ENCODE results near the gene CCDC92. TPM values are rescaled to one million over a fixed set of nuclear protein-coding genes. Genes with fewer than 3 reads are reported as not detected.
A peak's percentile ranks its signal among the peaks of the same experiment; 100 is the strongest.

Gene CCDC92
- total RNA-seq, 1 donor from 2014 or later: 21.2 TPM

DNA sequence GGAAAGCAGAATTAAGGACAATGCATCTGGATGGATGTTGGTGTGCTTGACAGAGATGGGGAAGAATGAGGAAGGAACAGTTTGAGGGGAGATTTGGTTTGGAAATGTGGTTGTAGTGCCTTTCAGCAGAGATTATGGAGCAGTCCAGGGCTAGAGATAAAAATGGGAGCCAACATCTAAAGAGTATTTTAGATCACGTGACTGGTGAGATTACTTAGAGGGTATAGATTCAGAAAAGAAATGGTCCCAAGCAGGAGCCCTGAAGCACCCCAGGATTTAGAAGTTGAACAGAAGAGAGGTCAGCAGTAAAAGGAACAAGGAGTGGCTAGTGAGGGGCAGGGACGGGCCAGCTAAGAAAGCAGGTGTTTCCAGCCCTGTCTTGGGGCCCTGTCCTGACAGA lies 30.0 kb upstream of the CCDC92 start:
- ATAC-seq (no peak), DNase-seq (ENCODE audit: low spot score) (no peak)

DNA sequence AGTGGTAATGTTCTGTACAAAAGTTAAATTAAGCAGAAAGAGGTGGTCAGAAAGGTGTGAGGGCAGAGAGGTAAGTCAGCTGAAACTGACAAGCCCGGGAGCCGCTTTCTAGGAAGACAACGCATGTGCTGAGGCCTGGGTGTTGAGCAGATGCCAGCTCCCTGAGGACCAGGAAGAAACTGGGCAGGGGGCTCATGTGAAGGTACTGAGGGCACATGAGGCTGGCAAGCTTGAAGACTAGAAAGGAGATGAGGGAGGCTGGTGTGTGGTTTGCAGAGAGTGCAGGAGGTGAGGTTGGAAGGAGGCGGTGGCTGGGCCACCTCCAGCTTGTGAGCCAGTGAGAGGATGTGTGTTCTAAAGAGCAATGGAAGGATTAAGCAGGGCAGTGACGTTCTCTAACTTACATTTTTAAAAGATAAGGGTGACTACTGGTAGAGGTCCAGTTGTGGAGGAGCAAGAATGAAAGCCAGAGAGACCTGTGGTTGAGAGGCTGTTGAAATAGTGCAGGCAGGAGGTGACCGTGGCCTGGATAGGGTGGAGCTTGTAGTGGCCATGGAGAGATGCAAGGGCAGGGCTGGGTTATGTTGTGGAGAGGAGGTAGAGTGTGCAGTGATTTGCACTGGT lies 29.5 kb upstream of the CCDC92 start:
- peak; percentile 11 for ATAC-seq
- DNase-seq (ENCODE audit: low spot score): no peak

DNA sequence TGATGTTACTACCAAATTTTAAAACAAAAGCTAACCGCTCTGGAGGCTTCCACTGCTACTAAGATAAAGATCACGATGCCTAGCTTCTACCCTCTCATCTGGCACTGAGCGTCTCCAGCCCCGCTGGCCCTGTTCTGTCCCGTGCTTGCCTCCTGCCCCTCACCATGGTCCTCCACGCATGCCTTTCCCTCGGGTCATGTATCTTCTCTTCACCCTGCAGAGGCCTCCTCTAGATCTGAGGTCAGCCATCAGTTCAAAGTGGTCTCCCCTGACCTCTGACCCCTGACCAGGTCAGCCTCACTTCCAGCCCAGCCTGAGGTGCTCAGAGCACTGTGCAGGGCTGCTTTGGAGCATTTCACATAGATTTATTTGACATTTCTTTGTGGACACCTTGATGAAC lies 28.7 kb upstream of the CCDC92 start:
- no peak for ATAC-seq

DNA sequence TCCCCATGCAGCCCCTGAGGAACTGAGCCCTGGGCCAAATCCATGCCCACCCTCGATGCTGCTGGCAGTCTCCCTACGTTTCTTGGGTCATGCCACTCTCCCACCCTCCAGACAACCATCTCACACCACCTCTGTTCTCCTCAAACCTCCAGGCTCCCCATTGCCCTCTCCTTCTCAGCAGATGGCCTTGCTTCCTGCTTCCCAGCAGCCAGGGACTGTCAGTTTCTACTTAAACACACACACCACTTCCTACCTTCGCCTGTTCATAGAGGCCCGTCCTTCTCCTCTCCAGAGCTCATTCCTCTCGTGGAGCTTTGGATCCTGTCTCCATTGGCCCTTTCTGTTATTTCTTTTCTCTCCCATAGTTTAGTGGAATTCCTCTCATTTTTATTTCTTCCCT lies 27.5 kb upstream of the CCDC92 start:
- DNase-seq (ENCODE audit: low spot score): no peak
- ATAC-seq: no peak

More for the DNA sequence above, 28.7 kb upstream of the CCDC92 start:
- DNase-seq (ENCODE audit: low spot score): no peak

DNA sequence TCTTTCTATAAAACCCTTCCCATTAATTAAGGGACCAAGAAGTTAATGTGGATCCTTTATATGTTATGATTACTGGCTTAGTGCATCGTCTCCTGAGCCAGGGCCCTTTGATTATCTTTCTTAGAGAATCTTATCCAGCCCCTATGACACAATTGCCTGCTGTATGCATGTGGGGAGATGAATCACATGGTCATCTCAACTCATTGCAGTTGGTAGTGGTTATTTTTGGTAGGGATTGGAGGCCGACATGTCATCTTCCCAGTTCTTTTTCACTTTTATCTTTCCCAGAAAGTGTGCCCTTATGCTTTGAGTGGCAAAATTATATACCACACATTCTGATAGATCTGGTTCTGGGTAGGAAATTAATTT lies 26.3 kb upstream of the CCDC92 start:
- no peak for ATAC-seq
- no peak for DNase-seq (ENCODE audit: low spot score)

DNA sequence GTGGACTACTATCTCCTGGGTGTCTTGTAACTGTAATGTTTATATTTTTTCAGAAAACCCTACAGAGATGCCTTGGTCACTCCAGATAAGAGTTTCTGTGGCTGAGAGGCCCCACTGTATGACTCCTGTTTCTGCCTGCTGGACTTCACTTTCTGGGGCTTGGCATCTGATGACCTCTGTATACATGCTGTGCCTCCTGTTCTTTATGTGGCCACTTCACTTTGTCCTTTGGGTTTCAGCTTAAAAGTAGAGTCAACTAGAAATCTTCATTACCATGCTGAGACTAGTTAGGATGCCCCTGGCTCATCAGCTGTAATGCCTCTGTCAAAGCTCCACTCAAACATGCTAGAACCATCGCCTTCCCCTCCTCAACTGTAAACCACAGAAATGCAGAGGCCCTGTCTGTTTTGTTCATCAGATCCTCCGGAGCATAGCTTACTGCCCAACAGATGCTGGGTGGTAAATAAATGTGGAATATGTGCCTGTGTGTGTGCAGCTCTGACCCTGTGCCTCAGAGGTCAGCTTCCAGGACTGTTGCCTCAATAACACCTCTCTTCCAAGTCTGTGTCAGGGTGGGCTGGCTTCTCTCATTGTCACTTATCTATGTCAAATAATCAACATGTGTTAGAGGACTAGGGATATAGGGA lies 25.8 kb upstream of the CCDC92 start:
- DNase-seq (ENCODE audit: low spot score) (no peak), ATAC-seq (no peak)

DNA sequence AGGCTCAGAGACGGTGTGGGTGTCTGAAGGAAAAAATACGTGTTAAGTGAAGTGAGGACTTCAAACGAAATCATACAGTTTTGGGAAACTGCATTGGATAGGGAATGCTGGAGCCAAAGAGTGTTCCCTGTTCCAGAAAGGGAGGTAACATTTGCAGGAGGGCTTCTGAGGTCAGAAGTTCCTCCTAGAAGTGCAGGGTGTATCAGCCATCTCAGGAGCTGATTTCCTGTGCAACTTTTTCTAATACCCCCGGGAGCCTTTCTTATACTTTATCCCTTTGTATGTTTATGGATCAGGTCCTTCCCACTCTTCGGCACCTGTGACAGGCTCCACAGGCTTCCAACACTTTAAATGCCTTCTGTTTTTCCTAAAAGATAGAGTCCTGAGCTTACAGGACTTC lies 25.3 kb upstream of the CCDC92 start:
- DNase-seq (ENCODE audit: low spot score): no peak
- no peak for ATAC-seq

DNA sequence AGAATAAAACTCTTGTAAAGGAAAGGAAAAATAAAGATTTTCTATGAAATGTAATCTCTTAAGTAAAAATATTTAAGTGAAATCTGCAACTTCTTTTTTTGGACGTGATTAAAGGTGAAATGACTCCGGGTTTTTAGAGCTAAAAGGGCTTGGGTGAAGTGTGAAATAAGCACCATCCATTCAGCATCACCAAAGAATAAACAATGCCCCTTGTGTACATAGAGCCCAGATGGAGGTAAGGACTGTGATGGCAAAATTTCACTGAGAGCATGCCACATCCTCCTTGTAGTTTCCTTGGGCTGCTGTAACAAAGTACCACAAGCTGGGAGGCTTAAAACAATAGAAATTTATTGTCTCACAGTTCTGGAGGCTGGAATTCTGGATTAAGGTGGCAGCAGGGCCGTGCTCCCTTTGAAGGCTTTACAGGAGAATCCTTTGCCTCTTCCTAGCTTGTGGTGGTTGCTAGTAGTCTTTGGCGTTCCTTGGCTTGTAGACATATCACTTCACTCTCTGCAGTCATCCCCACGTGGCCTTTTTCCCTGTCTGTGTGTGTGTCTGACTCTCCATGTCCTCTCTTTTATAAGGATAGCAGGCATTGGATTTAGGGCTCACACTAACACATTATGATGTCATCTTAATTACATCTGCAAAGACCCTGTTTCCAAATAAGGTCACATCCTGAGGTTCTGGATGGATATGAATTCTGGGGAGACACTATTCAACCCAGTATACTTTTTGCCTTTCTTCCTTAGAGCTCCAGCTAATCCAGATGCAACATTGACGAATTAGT lies 24.6 kb upstream of the CCDC92 start:
- no peak for ATAC-seq
- DNase-seq (ENCODE audit: low spot score): no peak

DNA sequence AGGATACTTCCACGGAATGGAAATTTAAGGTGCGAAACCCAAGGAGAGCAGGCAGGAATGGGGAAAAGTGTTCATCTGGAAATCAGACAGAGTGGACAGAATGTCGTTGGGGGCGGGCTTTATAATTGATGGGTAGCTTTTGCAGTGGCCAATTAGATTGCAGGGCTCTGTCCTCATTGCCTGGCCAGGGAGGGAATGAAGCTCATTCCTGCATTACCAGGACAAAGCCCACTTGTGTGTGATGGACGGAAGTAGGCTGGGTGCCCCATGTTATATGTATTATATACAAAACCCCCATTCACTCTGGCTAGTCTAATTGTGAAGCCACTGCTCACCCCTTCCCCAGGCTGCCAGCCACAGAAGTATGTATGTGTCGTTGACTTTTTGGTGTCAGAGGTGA lies 23.9 kb upstream of the CCDC92 start:
- DNase-seq (ENCODE audit: low spot score): no peak
- ATAC-seq: no peak

DNA sequence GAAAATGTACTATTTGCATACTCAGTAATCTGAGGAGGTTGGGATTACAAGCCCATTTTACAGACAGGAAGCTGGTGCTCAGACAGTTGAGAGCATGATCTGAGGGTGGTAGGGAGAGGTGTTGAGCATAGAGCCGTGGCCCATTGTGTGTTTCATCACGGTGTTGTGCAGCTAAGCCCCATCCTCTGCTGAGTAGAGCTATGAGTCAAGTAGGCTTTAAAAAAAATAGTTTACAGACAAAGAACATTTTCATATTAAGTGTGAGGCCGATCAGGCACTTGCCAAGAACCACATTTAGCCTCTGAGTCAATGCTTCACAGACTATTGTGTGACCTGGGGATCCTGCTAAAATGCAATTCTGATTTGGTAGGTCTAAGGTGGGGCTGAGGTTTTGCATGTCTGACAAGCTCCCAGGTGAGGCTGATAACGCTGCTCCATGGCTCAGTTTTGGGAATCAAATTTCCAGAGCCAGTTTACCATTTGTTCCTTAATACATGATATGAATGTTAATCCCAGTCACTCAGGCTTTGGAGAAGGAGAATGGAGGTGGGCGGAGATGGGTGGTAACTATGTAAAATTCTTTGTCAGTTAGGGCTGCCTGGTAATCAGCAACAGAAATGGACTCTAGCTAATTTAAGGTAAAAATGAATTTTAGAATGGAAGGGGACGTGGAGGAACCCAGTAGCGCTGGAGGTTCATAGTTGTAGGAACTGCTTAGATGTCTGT lies 22.6 kb upstream of the CCDC92 start:
- ATAC-seq (no peak), DNase-seq (ENCODE audit: low spot score) (no peak)

DNA sequence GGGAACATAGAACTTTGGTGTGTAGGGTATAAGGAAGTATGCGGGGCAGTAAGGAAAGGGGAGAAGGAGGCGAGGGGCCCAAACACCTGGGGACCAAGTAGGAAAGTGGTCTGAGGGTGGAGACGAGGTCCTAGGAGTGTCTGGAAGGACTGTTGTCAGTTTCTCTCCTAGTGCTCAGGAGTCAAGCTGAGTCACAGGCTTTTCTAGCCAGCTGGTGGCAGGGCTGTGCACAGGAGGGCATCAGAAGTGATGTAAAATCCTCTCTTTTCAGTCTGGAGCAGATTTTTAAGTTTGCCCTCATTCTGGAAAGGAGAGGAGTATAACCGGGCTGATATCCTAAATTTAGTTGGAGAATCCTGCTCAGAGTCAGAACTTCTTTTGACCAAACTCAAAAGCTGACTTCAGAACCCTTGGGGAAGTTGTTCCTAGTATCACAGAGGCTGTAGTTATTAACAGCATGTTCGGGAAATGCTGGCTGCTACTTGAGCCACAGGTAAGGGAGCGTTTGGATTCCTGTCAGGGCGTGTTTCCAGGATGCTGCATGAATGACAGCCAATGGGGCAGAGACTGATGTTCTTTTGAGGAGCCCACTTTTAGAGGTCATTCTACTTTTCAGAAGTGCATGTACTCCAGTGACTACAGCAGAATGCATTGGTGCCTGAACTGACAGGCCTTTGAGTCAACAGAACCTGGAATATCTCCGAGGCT lies 19.6 kb upstream of the CCDC92 start:
- DNase-seq (ENCODE audit: low spot score) (no peak), ATAC-seq (no peak)

DNA sequence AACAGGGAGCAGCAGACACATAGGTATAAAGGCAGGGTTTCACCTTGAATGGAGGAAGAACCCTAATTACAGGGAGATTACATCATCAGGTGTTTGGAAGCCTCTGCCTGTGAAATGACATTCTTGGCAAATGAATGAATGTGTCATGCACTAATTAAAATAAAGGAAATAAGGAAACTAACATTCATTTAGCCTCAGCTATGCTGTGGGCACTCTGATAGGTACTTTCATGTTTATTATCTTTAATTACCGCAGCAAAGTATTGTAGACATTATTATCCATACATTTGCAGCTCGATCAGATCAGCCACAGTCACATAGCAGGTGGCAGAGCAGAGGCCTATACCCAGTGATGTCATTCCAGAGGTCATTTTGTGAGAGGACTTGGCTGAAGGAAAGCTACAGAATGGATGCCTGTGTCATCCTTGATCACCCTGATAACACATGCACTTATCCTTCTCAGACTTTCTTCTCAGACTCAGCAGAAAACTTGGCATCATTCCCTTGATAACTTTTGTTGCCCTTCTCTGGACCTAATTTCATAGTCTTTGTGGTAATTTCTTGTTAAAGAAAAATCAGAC lies 18.8 kb upstream of the CCDC92 start:
- DNase-seq (ENCODE audit: low spot score) (no peak), ATAC-seq (no peak)

DNA sequence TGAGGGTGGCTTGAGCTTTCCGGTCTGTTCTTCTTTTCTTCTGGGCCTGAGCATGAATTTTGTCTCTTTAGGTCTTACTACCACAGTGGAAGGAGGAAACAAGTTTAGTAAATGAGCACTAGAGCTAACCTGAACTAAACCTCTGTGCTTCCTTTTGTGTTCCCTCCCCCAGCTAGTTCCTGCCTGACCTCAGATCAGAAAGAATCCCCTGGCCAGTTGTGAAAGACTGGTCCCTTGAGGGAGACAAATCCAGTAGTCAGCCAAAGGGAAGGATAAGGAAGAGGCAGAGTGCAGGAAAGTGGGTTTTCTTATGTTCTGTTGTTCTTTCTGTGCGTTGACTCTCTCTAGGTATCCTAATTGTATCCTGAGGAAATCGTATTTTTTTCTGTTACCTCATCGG lies 17.9 kb upstream of the CCDC92 start:
- no peak for DNase-seq (ENCODE audit: low spot score)
- peak; percentile 13 for ATAC-seq

DNA sequence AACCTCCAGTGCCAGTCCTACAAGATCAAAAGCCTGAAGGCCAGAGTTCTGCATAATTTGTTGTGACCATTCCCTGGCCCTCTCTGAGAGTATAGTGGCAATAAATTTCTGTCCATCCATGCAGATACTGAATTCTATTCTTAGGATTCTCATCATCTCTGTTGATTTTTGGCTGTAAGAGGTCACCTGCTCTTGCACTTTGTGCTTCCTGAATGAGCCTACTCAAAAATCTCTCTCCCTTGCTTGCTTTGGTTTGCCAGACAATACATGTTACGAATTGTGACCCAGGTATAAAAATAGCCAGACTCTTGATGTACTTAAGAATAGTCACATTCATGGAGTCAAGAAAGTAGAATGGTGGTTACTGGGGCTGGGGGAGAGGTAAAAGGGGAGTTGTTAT lies 17.1 kb upstream of the CCDC92 start:
- peak; percentile 59 for ATAC-seq

DNA sequence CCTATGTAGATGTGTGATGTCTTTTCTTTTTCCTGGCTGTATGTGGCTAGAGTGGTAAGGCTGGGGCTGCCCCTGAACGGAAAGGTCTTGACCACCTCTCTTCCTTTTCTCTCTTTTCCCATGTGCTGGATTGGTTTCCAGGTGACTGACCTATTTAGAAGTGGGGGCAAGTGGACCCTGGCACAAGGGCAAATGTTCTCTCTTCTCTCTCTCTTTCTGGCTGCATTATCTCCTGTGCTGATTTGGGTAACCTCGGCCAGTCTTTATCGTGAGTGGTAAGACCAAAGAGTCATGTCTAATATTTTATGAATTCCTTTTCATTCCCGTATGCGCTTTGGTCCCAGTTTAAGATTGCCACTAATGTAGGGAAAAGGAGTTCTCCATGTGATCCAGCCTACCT lies 16.5 kb upstream of the CCDC92 start:
- ATAC-seq: peak; percentile 66

More for the DNA sequence above, 17.1 kb upstream of the CCDC92 start:
- DNase-seq (ENCODE audit: low spot score): no peak

DNA sequence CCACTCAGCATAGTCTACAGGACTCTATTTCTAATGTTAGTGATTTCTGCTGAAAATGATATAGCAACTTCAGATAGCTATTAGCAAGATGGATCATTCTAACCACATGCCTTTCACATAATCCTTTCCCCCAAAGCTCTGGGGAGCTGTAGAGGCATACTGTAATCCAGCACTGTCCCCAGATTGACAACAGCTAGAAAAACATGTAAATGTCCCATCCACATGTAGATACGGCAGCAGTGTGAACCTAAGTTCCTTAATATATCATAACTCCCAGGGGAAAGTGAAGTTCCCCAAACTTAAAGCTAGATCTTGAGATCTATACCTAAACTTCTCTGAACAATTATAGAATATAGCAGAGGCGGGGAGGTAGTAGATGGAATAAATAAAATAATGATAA lies 14.4 kb upstream of the CCDC92 start:
- ATAC-seq (no peak), DNase-seq (ENCODE audit: low spot score) (no peak)

More for the DNA sequence above, 16.5 kb upstream of the CCDC92 start:
- no peak for DNase-seq (ENCODE audit: low spot score)

DNA sequence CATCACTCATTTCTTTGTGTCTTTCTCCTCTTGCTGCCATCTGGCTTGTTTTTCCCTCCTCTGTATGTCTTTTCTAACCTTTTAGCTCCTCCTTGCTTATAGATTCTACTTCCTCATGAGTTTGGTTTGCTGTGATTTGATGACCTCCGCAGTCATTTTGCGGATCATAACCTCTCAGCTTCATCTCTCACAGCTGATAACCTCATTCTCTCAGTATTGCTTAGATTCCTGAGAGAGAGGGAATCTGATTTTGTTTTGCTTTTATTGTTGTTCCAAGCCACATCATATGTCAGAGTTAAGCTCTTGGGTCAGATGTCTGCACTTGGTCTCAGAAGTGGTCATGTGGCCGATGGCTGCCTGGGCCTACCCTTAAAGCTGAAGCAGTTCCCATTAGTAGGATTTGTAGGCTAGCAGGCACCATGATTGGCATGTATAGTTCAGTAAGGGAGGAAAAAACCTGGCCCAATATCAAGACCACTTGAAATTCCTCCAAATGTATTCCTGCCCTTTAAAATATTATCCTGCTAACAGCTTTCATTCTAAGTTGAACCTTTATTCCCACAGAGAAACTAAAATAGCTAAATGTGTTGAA lies 13.8 kb upstream of the CCDC92 start:
- ATAC-seq: no peak

DNA sequence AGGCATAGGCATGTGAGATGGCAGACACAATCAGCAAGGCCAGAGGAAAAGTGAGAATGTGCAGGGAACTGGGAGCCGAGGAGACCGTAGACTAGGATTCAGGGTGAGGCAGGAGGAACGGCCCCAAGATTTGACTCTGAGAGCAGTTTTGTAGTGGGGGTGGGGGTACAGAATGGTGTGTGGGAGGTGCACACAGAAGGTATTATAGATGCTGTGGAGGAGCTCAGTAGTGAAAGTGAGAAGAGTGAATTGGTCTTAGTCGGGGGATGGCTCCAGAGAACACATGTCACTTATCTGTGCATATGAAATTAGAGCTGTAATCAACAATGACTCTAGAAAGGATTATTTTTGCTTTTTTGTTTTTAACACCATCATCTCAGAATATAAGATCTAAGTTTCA lies 12.3 kb upstream of the CCDC92 start:
- DNase-seq (ENCODE audit: low spot score) (no peak), ATAC-seq (no peak)

More for the DNA sequence above, 13.8 kb upstream of the CCDC92 start:
- no peak for DNase-seq (ENCODE audit: low spot score)

DNA sequence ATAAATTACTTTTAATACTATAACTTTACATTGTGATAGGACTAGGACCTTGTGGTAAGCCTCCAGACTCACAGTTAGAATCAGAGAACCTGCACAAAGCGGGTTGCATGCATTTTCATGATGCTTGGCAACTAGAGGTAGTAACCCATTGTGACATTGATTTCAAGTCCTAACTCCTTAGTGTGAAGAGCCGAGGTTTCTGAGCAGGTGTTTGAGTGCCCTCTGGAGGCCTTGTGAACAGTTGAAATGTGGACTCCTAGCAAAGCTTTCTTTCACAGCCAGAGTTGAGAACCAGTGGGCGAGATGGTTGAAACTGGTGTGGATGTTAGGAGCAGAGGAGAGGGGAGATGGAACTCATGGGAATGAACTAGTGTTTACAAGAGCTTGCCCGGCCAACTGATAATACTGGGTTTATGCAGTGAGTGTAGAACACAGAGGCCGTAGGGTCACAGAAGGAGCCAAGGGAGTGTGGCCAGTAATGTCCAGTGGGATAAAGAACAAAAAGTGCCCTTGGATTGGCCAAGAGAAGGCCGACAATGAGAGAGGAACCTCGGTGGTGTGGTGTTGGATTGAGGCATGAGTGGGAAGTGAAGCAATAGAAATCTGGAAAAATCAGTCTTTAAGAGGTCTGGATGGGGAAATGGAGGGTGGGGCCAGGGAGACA lies 11.3 kb upstream of the CCDC92 start:
- ATAC-seq (peak; percentile 96), DNase-seq (ENCODE audit: low spot score) (peak; percentile 51)

DNA sequence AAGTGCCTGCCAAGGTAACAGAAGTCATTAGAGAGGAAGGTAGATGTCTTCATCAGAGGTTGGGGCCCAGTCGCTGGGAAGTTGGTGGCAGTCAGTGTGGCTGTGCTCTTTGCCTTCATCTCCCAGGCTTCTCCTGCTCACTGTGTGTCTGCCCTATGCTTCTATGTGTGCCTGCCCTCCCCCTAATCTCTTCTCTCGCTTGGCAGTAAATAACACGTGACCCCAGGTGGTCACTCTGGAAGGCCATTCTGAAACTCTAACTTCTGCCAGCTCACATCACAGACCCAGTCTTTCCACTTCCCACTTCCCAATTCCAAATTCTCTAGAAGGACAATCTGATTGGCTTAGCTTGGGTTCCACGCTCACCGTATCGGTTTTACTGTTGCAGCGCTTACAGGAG lies 9.6 kb upstream of the CCDC92 start:
- ATAC-seq (no peak), DNase-seq (ENCODE audit: low spot score) (no peak)
